Naive thymus-derived CD8-positive, alpha-beta T cell (primary cell): Measurements from ENCODE around the gene USP2. TPM values are rescaled to one million over a fixed set of nuclear protein-coding genes. Genes with fewer than 3 reads are reported as not detected.
"Not testable (repeated sequence)": the region's sequence is repeated elsewhere in the genome, so short reads cannot be mapped to it uniquely, and the experiment has no call there.

Experiments used
- ATAC-seq, 2 donors: fragments of 150-1000 bp; cut with Tn5 transposase in 1 of 2; sonication (Bioruptor Pico), chemical (Tn5 transposase) in 1 of 2; 1 replicate in 1 of 2; 2 replicates in 1 of 2; pipeline ENCODE4 v1.10.0; 2021; ENCODE audit warnings: mild to moderate bottlenecking in 2 of 2, moderate library complexity in 2 of 2
- POLR2A ChIA-PET: fragments of 350-600 bp; sonication (Branson Sonifier 250); formaldehyde crosslinking; loops from one replicate; lab custom pipeline; 2021; ENCODE audit warnings: antibody characterized with exemption; lab: Charles Lee
- DNase-seq, 10 donors: peaks; one replicate each; pipeline versions ENCODE4 v3.0.0 to v3.0.0-alpha.2; 2020 to 2022
- H3K27ac Mint-ChIP-seq, 10 donors: one replicate each; pipeline ENCODE4 v1.8.0; 2020 to 2022; ENCODE audit warnings: mild to moderate bottlenecking in 10 of 10, mixed read lengths in 10 of 10, moderate library complexity in 4 of 10, inconsistent platforms in 1 of 10
- H3K27me3 Mint-ChIP-seq, 5 donors: one replicate each; pipeline ENCODE4 v1.8.0; 2021 to 2022; ENCODE audit warnings: mixed read lengths in 5 of 5
- H3K36me3 Mint-ChIP-seq, 3 donors: one replicate each; pipeline ENCODE4 v1.8.0; 2020 to 2022; ENCODE audit warnings: mixed read lengths in 3 of 3, mild to moderate bottlenecking in 2 of 3, inconsistent platforms in 1 of 3
- H3K4me1 Mint-ChIP-seq, 4 donors: one replicate each; pipeline ENCODE4 v1.8.0; 2021 to 2022; ENCODE audit warnings: mixed read lengths in 4 of 4
- H3K4me3 Mint-ChIP-seq, 10 donors: one replicate each; pipeline ENCODE4 v1.8.0; 2020 to 2022; ENCODE audit warnings: mild to moderate bottlenecking in 10 of 10, mixed read lengths in 10 of 10, moderate library complexity in 6 of 10, inconsistent platforms in 1 of 10
- H3K9me3 Mint-ChIP-seq, 9 donors: one replicate each; pipeline ENCODE4 v1.8.0; 2020 to 2022; ENCODE audit warnings: mixed read lengths in 9 of 9, mild to moderate bottlenecking in 3 of 9, inconsistent platforms in 1 of 9, moderate library complexity in 1 of 9
- polyA plus RNA-seq, 3 donors: library from polyadenylated mRNA; unstranded; fragments of 300-500 nt; fragmentation: Illumina TruSeq; gene quantifications; one replicate each; pipeline ENCODE4 v1.2.3, GENCODE V29; 2021
- total RNA-seq, 8 experiments: library from RNA in 2 of 8; stranded (reverse) in 2 of 8; gene quantifications; one replicate each; pipeline ENCODE4 v1.2.3 and lab custom pipeline; 2021 to 2026

The USP2 gene
- total and polyA plus RNA-seq, 5 experiments from 2014 or later = 0.13 to 0.23 (median 0.16) TPM; not detected in 2

GRCh38 chr11:119409731-119410130 lies 28.2 kb upstream of the USP2 start:
- POLR2A ChIA-PET = no interaction called here
- no peaks in the 10 kb centered on the region for H3K4me1 Mint-ChIP-seq
- ATAC-seq = no peak
- H3K27me3 Mint-ChIP-seq = peaks cover 0 to 3% (median 0%) of the 10 kb centered on the region in 5 donors
- peaks cover 0 to 18% (median 1%) of the 10 kb centered on the region in 9 donors for H3K9me3 Mint-ChIP-seq
- peaks cover 0 to 12% (median 2%) of the 10 kb centered on the region in 3 donors for H3K36me3 Mint-ChIP-seq
- no peak for DNase-seq
- no peak overlapping the region for H3K4me3 Mint-ChIP-seq
- H3K27ac Mint-ChIP-seq = no peak overlapping the region

- Mint-ChIP-seq H3K27me3 (peaks cover 0 to 4% (median under 1%) of the 10 kb centered on the region in 5 donors), H3K4me3 (no peak overlapping the region), H3K36me3 (peaks cover 0 to 10% (median 0%) of the 10 kb centered on the region in 3 donors), H3K9me3 (peaks cover 3 to 13% (median 7%) of the 10 kb centered on the region in 9 donors), H3K4me1 (no peaks in the 10 kb centered on the region), H3K27ac (no peak overlapping the region)
- no peak for DNase-seq
- POLR2A ChIA-PET = no interaction called here
- no peak for ATAC-seq
These were observed 24.5 kb upstream of the USP2 start for GRCh38 chr11:119406005-119406404.

- DNase-seq, H3K27ac Mint-ChIP-seq, POLR2A ChIA-PET, ATAC-seq, H3K27me3 Mint-ChIP-seq, H3K4me1 Mint-ChIP-seq, H3K4me3 Mint-ChIP-seq: not testable (repeated sequence)
- peaks cover 6 to 19% (median 12%) of the 10 kb centered on the region in 9 donors for H3K9me3 Mint-ChIP-seq
- peaks cover 0 to 16% (median 4%) of the 10 kb centered on the region in 3 donors for H3K36me3 Mint-ChIP-seq
These were observed 24.0 kb upstream of the USP2 start for GRCh38 chr11:119405448-119405847.

- Mint-ChIP-seq H3K36me3 (peaks cover 0 to 21% (median 5%) of the 10 kb centered on the region in 3 donors), H3K4me3 (no peak overlapping the region), H3K27me3 (peaks cover 3 to 13% (median 4%) of the 10 kb centered on the region in 5 donors), H3K9me3 (peaks cover 8 to 25% (median 16%) of the 10 kb centered on the region in 9 donors), H3K4me1 (no peaks in the 10 kb centered on the region), H3K27ac (no peak overlapping the region)
- ATAC-seq (no peak), DNase-seq (no peak)
- POLR2A ChIA-PET = no interaction called here
These were observed 23.4 kb upstream of the USP2 start for GRCh38 chr11:119404872-119405271.

GRCh38 chr11:119403021-119403420 lies 21.5 kb upstream of the USP2 start:
- DNase-seq (no peak), ATAC-seq (no peak)
- H3K4me1 Mint-ChIP-seq = no peaks in the 10 kb centered on the region
- POLR2A ChIA-PET = no interaction called here
- peak overlapping the region in 1 of 10 donors; percentile 8 for H3K27ac Mint-ChIP-seq
- H3K27me3 Mint-ChIP-seq = peaks cover 6 to 26% (median 13%) of the 10 kb centered on the region in 5 donors
- H3K36me3 Mint-ChIP-seq = peaks cover 0 to 31% (median 9%) of the 10 kb centered on the region in 3 donors
- peaks cover 15 to 43% (median 34%) of the 10 kb centered on the region in 9 donors for H3K9me3 Mint-ChIP-seq
- H3K4me3 Mint-ChIP-seq = no peak overlapping the region

- ATAC-seq (no peak), DNase-seq (no peak)
- H3K4me1 Mint-ChIP-seq = no peaks in the 10 kb centered on the region
- H3K4me3 Mint-ChIP-seq = no peak overlapping the region
- no peak overlapping the region for H3K27ac Mint-ChIP-seq
- H3K27me3 Mint-ChIP-seq = peaks cover 6 to 28% (median 15%) of the 10 kb centered on the region in 5 donors
- POLR2A ChIA-PET = no interaction called here
- peaks cover 19 to 49% (median 39%) of the 10 kb centered on the region in 9 donors for H3K9me3 Mint-ChIP-seq
- H3K36me3 Mint-ChIP-seq = peaks cover 0 to 36% (median 13%) of the 10 kb centered on the region in 3 donors
These were observed 21.0 kb upstream of the USP2 start for GRCh38 chr11:119402470-119402869.

GRCh38 chr11:119400860-119401259 lies 19.4 kb upstream of the USP2 start:
- Mint-ChIP-seq H3K4me3 (no peak overlapping the region), H3K36me3 (peaks cover 0 to 36% (median 13%) of the 10 kb centered on the region in 3 donors), H3K9me3 (peaks cover 21 to 49% (median 41%) of the 10 kb centered on the region in 9 donors), H3K27ac (no peak overlapping the region), H3K27me3 (peaks cover 11 to 31% (median 15%) of the 10 kb centered on the region in 5 donors), H3K4me1 (no peaks in the 10 kb centered on the region)
- no peak for ATAC-seq
- POLR2A ChIA-PET = no interaction called here
- DNase-seq = no peak

- H3K27me3 Mint-ChIP-seq = peaks cover 17 to 47% (median 22%) of the 10 kb centered on the region in 5 donors
- POLR2A ChIA-PET = no interaction called here
- ATAC-seq = no peak
- peaks cover 21 to 49% (median 39%) of the 10 kb centered on the region in 9 donors for H3K9me3 Mint-ChIP-seq
- peaks cover 0 to 36% (median 13%) of the 10 kb centered on the region in 3 donors for H3K36me3 Mint-ChIP-seq
- H3K4me3 Mint-ChIP-seq = peak overlapping the region in 1 of 10 donors; percentile 35
- no peaks in the 10 kb centered on the region for H3K4me1 Mint-ChIP-seq
- DNase-seq = no peak
- H3K27ac Mint-ChIP-seq = no peak overlapping the region
These were observed 16.2 kb upstream of the USP2 start for GRCh38 chr11:119397740-119398139.

GRCh38 chr11:119396835-119397234 lies 15.3 kb upstream of the USP2 start:
- no peak overlapping the region for H3K4me3 Mint-ChIP-seq
- H3K36me3 Mint-ChIP-seq = peaks cover 0 to 33% (median 13%) of the 10 kb centered on the region in 3 donors
- POLR2A ChIA-PET = interaction anchor here (0.6 kb wide), 1 partner anchor 101 kb away, joined by 3 read pairs; no protein-coding TSS in a partner anchor
- DNase-seq = no peak
- peaks cover 17 to 47% (median 23%) of the 10 kb centered on the region in 5 donors for H3K27me3 Mint-ChIP-seq
- H3K27ac Mint-ChIP-seq = no peak overlapping the region
- no peak for ATAC-seq
- no peaks in the 10 kb centered on the region for H3K4me1 Mint-ChIP-seq
- H3K9me3 Mint-ChIP-seq = peaks cover 18 to 44% (median 38%) of the 10 kb centered on the region in 9 donors

GRCh38 chr11:119391275-119391674 lies 9.8 kb upstream of the USP2 start:
- no peaks in the 10 kb centered on the region for H3K4me1 Mint-ChIP-seq
- ATAC-seq (no peak), DNase-seq (no peak)
- no peaks in the 10 kb centered on the region for H3K9me3 Mint-ChIP-seq
- peaks cover 9 to 16% (median 13%) of the 10 kb centered on the region in 5 donors for H3K27me3 Mint-ChIP-seq
- no peak overlapping the region for H3K4me3 Mint-ChIP-seq
- no peak overlapping the region for H3K27ac Mint-ChIP-seq
- H3K36me3 Mint-ChIP-seq = no peaks in the 10 kb centered on the region
- POLR2A ChIA-PET = no interaction called here

- H3K36me3 Mint-ChIP-seq = no peaks in the 10 kb centered on the region
- H3K9me3 Mint-ChIP-seq = no peaks in the 10 kb centered on the region
- H3K4me3 Mint-ChIP-seq = no peak overlapping the region
- POLR2A ChIA-PET = no interaction called here
- H3K27me3 Mint-ChIP-seq = peaks cover under 1 to 10% (median 8%) of the 10 kb centered on the region in 5 donors
- no peaks in the 10 kb centered on the region for H3K4me1 Mint-ChIP-seq
- DNase-seq = peak in 1 of 10 donors; percentile 7
- ATAC-seq = peak in 1 of 2 donors; percentile 46
- peak overlapping the region in 1 of 10 donors; percentile 5 for H3K27ac Mint-ChIP-seq
These were observed 8.2 kb upstream of the USP2 start for GRCh38 chr11:119389611-119390254.

GRCh38 chr11:119388103-119388502 lies 6.6 kb upstream of the USP2 start:
- Mint-ChIP-seq H3K4me3 (peak overlapping the region in 1 of 10 donors; percentile 7), H3K9me3 (no peaks in the 10 kb centered on the region), H3K36me3 (no peaks in the 10 kb centered on the region), H3K4me1 (no peaks in the 10 kb centered on the region), H3K27ac (no peak overlapping the region), H3K27me3 (peaks cover 0 to 9% (median 6%) of the 10 kb centered on the region in 5 donors)
- no peak for DNase-seq
- no peak for ATAC-seq
- POLR2A ChIA-PET = no interaction called here

- POLR2A ChIA-PET = no interaction called here
- ATAC-seq = no peak
These were observed 2.8 kb upstream of the USP2 start for GRCh38 chr11:119384332-119384731.

More at GRCh38 chr11:119384332-119384731, 2.8 kb upstream of the USP2 start:
- Mint-ChIP-seq H3K4me3 (no peak overlapping the region), H3K27ac (no peak overlapping the region), H3K9me3 (no peaks in the 10 kb centered on the region), H3K27me3 (peaks cover 0 to 9% (median 3%) of the 10 kb centered on the region in 5 donors), H3K4me1 (peaks cover 0 to 7% (median 3%) of the 10 kb centered on the region in 4 donors), H3K36me3 (no peaks in the 10 kb centered on the region)
- no peak for DNase-seq
